Measurements from ENCODE around the gene ZSWIM4. TPM values are rescaled to one million over a fixed set of nuclear protein-coding genes. Genes with fewer than 3 reads are reported as not detected.

Gene ZSWIM4
- total and polyA plus RNA-seq, 2 of the 13 experiments (the other 11 are each of a cell fraction or from before 2014, with no cell fraction given), result 0.33 to 0.86 TPM

DNA sequence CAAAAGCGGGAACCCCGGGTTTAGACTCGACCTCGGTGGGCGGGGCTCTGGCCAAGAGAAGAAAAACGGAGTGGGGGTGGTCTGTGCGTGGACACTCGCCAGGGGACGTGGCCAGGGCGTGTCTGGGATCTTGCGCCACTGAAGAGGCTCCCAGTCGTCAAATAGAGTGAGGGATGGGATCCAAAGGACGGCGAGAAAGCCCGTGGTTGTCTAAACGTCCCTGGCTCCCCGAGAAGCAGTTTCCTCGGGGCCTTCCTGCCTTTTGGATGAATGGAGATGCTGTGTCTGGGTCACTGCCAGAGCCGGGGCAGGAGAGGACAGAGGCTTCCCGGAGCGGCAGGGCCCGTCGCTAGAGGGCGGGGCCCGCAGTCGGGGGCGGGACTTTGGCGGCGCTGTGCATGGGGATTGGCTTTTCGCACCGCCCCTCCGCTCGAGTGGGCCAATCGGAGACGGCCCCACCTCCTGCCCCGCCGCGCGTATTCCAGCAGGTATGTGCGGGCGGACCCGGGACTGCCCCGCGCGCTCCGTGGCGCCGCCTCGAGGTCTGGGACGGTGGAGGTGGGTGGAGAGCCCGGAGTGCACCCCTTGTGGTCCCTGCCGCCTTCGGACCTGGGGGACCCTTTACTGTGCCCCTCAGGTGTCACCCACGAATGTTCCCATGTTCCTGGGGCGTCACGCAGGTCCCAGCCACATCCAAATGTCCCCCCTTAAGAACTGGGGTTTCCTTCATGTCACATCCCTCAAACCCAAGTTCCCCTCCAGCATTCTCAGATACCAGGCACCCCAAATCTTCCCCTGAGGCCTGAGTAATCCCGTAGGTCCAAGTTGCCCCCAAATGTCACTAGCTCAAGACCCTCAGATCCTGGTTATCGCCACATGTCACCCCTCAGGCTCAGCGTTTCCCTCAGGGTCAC, 38.3 kb downstream of the ZSWIM4 start:
- 16% methylated on average over 22 of the region's 59 CpGs for WGBS (ENCODE audit: low lambda C conversion rate)
- no peak; the same call in 1 of the 2 replicates for TF ChIP-seq CBFB (CRISPR knock-in tag; IDR thresholded peaks at IDR 0.05)
- no peak for TF ChIP-seq MZF1 (CRISPR knock-in tag; IDR thresholded peaks at IDR 0.05; ENCODE audit: borderline replicate concordance)
- TF ChIP-seq SPEN (CRISPR knock-in tag; IDR thresholded peaks at IDR 0.05; ENCODE audit: low read depth), result no peak; the same call in 1 of the 2 replicates
- peak; percentile 44; the same call in 1 of the 2 replicates for TF ChIP-seq GATAD1 (CRISPR knock-in tag; IDR thresholded peaks at IDR 0.05)
- TF ChIP-seq, protein P1, sequence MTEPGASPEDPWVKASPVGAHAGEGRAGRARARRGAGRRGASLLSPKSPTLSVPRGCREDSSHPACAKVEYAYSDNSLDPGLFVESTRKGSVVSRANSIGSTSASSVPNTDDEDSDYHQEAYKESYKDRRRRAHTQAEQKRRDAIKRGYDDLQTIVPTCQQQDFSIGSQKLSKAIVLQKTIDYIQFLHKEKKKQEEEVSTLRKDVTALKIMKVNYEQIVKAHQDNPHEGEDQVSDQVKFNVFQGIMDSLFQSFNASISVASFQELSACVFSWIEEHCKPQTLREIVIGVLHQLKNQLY (CRISPR knock-in tag; IDR thresholded peaks at IDR 0.05), result no peak
- no peak for TF ChIP-seq SP140L (CRISPR knock-in tag; IDR thresholded peaks at IDR 0.05; ENCODE audit: borderline replicate concordance)
- TF ChIP-seq ZNF337 (CRISPR knock-in tag; IDR thresholded peaks at IDR 0.05; ENCODE audit: borderline replicate concordance, low read depth), result 0 out of 2 replicates have a peak, but pooled peaks have one; percentile 24
- no peak for TF ChIP-seq YY1 (IDR thresholded peaks at IDR 0.05; ENCODE audit: insufficient read depth, insufficient replicate concordance, low read depth, low read length)
- TF ChIP-seq IKZF4 (CRISPR knock-in tag; IDR thresholded peaks at IDR 0.05; ENCODE audit: borderline replicate concordance, low read depth, not compliant biosample characterization), result no peak
- TF ChIP-seq ZNF703 (CRISPR knock-in tag; IDR thresholded peaks at IDR 0.05; ENCODE audit: borderline replicate concordance), result no peak
- TF ChIP-seq ZNF598 (CRISPR knock-in tag; IDR thresholded peaks at IDR 0.05; ENCODE audit: borderline replicate concordance), result peak; percentile 55; the same call in 1 of the 2 replicates
- TF ChIP-seq, protein P2, sequence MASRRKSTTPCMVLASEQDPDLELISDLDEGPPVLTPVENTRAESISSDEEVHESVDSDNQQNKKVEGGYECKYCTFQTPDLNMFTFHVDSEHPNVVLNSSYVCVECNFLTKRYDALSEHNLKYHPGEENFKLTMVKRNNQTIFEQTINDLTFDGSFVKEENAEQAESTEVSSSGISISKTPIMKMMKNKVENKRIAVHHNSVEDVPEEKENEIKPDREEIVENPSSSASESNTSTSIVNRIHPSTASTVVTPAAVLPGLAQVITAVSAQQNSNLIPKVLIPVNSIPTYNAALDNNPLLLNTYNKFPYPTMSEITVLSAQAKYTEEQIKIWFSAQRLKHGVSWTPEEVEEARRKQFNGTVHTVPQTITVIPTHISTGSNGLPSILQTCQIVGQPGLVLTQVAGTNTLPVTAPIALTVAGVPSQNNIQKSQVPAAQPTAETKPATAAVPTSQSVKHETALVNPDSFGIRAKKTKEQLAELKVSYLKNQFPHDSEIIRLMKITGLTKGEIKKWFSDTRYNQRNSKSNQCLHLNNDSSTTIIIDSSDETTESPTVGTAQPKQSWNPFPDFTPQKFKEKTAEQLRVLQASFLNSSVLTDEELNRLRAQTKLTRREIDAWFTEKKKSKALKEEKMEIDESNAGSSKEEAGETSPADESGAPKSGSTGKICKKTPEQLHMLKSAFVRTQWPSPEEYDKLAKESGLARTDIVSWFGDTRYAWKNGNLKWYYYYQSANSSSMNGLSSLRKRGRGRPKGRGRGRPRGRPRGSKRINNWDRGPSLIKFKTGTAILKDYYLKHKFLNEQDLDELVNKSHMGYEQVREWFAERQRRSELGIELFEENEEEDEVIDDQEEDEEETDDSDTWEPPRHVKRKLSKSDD (CRISPR knock-in tag; IDR thresholded peaks at IDR 0.05; ENCODE audit: low read depth), result 0 out of 2 replicates have a peak, but pooled peaks have one; percentile 23
- TF ChIP-seq, protein P3, sequence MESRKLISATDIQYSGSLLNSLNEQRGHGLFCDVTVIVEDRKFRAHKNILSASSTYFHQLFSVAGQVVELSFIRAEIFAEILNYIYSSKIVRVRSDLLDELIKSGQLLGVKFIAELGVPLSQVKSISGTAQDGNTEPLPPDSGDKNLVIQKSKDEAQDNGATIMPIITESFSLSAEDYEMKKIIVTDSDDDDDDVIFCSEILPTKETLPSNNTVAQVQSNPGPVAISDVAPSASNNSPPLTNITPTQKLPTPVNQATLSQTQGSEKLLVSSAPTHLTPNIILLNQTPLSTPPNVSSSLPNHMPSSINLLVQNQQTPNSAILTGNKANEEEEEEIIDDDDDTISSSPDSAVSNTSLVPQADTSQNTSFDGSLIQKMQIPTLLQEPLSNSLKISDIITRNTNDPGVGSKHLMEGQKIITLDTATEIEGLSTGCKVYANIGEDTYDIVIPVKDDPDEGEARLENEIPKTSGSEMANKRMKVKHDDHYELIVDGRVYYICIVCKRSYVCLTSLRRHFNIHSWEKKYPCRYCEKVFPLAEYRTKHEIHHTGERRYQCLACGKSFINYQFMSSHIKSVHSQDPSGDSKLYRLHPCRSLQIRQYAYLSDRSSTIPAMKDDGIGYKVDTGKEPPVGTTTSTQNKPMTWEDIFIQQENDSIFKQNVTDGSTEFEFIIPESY (CRISPR knock-in tag; IDR thresholded peaks at IDR 0.05), result no peak; the same call in 1 of the 2 replicates
- peak; percentile 72 for TF ChIP-seq XRCC5 (optimal IDR thresholded peaks at IDR 0.05; ENCODE audit: low read length)
- TF ChIP-seq, protein P4, sequence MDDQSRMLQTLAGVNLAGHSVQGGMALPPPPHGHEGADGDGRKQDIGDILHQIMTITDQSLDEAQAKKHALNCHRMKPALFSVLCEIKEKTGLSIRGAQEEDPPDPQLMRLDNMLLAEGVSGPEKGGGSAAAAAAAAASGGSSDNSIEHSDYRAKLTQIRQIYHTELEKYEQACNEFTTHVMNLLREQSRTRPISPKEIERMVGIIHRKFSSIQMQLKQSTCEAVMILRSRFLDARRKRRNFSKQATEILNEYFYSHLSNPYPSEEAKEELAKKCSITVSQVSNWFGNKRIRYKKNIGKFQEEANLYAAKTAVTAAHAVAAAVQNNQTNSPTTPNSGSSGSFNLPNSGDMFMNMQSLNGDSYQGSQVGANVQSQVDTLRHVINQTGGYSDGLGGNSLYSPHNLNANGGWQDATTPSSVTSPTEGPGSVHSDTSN (CRISPR knock-in tag; IDR thresholded peaks at IDR 0.05; ENCODE audit: borderline replicate concordance), result peak; percentile 64; the same call in 1 of the 2 replicates

More for the DNA sequence above, 38.3 kb downstream of the ZSWIM4 start:
- H3K4me3 ChIP-seq (replicated peaks in 1 of 3; ENCODE audit: insufficient read depth in 1 of 3, low read depth in 2 of 3, low read length in 3 of 3), result peak overlapping the region; percentile 49 to 74 (median 66)
- BruUV-seq (replicated peaks), result no TSS peak
- H3K4me1 ChIP-seq (ENCODE audit: insufficient read depth, low read length), result peaks cover 20% of the 10 kb centered on the region
- H3K27ac ChIP-seq (ENCODE audit: extremely low read length, insufficient read depth, low read length), result peak overlapping the region; percentile 49
- no peaks in the 10 kb centered on the region for H3K27me3 ChIP-seq (ENCODE audit: control insufficient read depth in 1 of 2, insufficient read depth in 2 of 2, low read length in 2 of 2)
- peak overlapping the region; percentile 71 for H3K9ac ChIP-seq (ENCODE audit: insufficient read depth, low read depth, low read length)
- ATAC-seq, result peak; percentile 94
- peak; percentile 8 for FAIRE-seq
- H2AFZ ChIP-seq (ENCODE audit: low read length), result no peak overlapping the region
- peaks cover 3% of the 10 kb centered on the region for H3K79me2 ChIP-seq (ENCODE audit: insufficient read depth, low read length)
- H3K9me3 ChIP-seq (ENCODE audit: low read length), result no peaks in the 10 kb centered on the region
- in situ Hi-C loops (cut with HindIII; ENCODE audit: extremely low pct_ligation_motif_present, low pct_unique_long_range_greater_than_20kb), result no loop called here
- H3K36me3 ChIP-seq (replicated peaks in 1 of 2; ENCODE audit: control insufficient read depth in 1 of 2, insufficient read depth in 2 of 2, low read length in 2 of 2), result no peaks in the 10 kb centered on the region; a peak in 2 of 5 replicates
- intact Hi-C loops (cut with micrococcal nuclease; ENCODE audit: unreplicated experiment), result loop anchor here (2.0 to 5.0 kb wide), 2 partner anchors 36 to 49 kb away; partner anchors contain the start of gene ZSWIM4
- H3K4me2 ChIP-seq (ENCODE audit: low read depth, low read length), result peak overlapping the region; percentile 90
- POLR2A ChIA-PET, result interaction anchor here (1.4 kb wide), 1 partner anchor 29 kb away, joined by 7 read pairs; no protein-coding TSS in a partner anchor
- peak; percentile 84 for DNase-seq (ENCODE audit: low spot score)
- CTCF ChIA-PET (ENCODE audit: low intra/inter-chr PET ratio, low total read pairs), result no interaction called here
- H4K20me1 ChIP-seq (ENCODE audit: insufficient read depth, low read length), result no peaks in the 10 kb centered on the region
